GM21737 (cell line): ENCODE data around the gene EPB41L2.
A peak's percentile ranks its signal among the peaks of the same experiment; 100 is the strongest.

ENCODE experiments used
- ATAC-seq: cut with Tn5 transposase; IDR thresholded peaks from one replicate; pipeline ENCODE4 v1.9.1; 2021; ENCODE audit warnings: mild to moderate bottlenecking, moderate library complexity; ENCODE audit not compliant: unreplicated experiment

EPB41L2 gene

GRCh38 chr6:130873746-130874145 is 189.3 kb downstream of the EPB41L2 start:
- ATAC-seq, result no peak

- ATAC-seq, result peak; percentile 60
These were observed 190.6 kb downstream of the EPB41L2 start for GRCh38 chr6:130872250-130873095.

GRCh38 chr6:130870179-130870880 is 192.7 kb downstream of the EPB41L2 start:
- ATAC-seq, result no peak

- no peak for ATAC-seq
These were observed 193.4 kb downstream of the EPB41L2 start for GRCh38 chr6:130869681-130870080.

GRCh38 chr6:130865793-130866192 is 197.3 kb downstream of the EPB41L2 start:
- ATAC-seq, result no peak

GRCh38 chr6:130864344-130864743 is 198.7 kb downstream of the EPB41L2 start:
- no peak for ATAC-seq

- no peak for ATAC-seq
These were observed 199.4 kb downstream of the EPB41L2 start for GRCh38 chr6:130863415-130864230.

GRCh38 chr6:130862370-130862769 is 200.7 kb downstream of the EPB41L2 start:
- no peak for ATAC-seq

- no peak for ATAC-seq
These were observed 203.7 kb downstream of the EPB41L2 start for GRCh38 chr6:130859161-130859867.

GRCh38 chr6:130858498-130859160 is 204.4 kb downstream of the EPB41L2 start:
- ATAC-seq, result no peak

- ATAC-seq, result no peak
These were observed 205.0 kb downstream of the EPB41L2 start for GRCh38 chr6:130858054-130858453.

GRCh38 chr6:130853555-130854183 is 209.4 kb downstream of the EPB41L2 start:
- no peak for ATAC-seq

GRCh38 chr6:130852844-130853554 is 210.0 kb downstream of the EPB41L2 start:
- ATAC-seq, result no peak

- ATAC-seq, result no peak
These were observed 212.0 kb downstream of the EPB41L2 start for GRCh38 chr6:130851026-130851425.

GRCh38 chr6:130849594-130849993 is 213.5 kb downstream of the EPB41L2 start:
- ATAC-seq, result no peak

GRCh38 chr6:130848945-130849344 is 214.1 kb downstream of the EPB41L2 start:
- ATAC-seq, result peak; percentile 74

GRCh38 chr6:130847001-130847910 is 215.8 kb downstream of the EPB41L2 start:
- no peak for ATAC-seq

GRCh38 chr6:130846501-130846900 is 216.5 kb downstream of the EPB41L2 start:
- ATAC-seq, result no peak
